Stimulated activated CD8-positive, alpha-beta memory T cell treated with anti-CD3 and anti-CD28 coated beads, Interleukin-15, amount 100 ng/mL, for 24 hours (primary cell): ENCODE measurements around the gene MICU1.
"Not testable (repeated sequence)": the region's sequence is repeated elsewhere in the genome, so short reads cannot be mapped to it uniquely, and the experiment has no call there.

Source experiments
- DNase-seq: peaks from one replicate; pipeline ENCODE4 v3.0.0-alpha.2; 2020; ENCODE audit warnings: low read depth

The MICU1 gene, protein sequence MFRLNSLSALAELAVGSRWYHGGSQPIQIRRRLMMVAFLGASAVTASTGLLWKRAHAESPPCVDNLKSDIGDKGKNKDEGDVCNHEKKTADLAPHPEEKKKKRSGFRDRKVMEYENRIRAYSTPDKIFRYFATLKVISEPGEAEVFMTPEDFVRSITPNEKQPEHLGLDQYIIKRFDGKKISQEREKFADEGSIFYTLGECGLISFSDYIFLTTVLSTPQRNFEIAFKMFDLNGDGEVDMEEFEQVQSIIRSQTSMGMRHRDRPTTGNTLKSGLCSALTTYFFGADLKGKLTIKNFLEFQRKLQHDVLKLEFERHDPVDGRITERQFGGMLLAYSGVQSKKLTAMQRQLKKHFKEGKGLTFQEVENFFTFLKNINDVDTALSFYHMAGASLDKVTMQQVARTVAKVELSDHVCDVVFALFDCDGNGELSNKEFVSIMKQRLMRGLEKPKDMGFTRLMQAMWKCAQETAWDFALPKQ

DNA sequence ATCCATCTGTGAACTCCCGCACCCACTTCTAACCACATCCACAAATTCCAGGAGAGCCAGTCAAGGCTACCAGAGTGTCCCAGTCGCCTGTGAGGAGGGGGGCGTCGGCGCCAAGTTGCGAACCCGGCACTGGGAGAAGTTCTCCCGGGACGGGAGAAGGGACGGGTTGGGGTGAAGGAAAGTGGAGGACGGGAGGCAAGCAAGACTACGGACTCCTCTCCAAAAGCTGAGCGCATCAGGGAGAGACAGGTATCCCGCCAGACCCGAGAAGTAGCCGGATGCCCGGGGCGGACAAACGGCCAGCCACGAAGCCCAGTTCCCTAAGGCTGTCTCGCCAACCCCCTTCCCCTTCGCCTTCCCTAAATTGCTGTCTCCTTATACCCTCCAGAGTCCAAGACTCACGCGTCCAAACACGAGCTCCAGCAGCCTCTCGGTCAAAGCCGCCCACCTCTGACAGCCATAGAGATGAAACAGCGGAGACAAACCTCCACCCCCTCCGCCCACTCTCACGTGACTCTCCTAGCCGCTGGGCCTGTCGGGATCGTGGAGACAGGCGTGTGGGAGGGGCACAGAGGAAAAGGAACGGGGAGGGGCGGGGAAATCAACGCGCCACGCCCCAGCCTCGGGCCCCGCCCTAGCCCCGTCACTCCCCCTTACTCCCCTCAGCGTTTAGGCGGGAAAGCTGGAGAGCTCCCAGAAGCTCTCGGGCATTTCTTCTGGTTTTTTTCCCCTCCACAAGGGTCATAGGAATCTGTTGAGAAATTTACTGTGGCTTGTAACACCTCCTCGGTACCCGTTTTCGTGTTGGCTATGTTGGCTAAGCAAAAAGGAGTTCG lies at the start of gene MICU1:
Gene MICU1, minus strand, starts transcription at position 472 of the 836 bp plus-strand sequence. CDS start 59,286 bp downstream, outside the sequence.
- DNase-seq = peak; percentile 82

DNA sequence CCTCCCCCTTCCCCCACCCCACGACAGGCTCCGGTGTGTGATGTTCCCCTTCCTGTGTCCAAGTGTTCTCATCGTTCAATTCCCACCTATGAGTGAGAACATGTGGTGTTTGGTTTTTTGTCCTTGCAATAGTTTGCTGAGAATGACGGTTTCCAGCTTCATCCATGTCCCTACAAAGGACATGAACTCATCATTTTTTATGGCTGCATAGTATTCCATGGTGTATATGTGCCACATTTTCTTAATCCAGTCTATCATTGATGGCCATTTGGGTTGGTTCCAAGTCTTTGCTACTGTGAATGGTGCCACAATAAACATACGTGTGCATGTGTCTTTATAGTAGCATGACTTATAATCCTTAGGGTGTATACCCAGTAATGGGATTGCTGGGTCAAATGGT lies 48.3 kb upstream of the MICU1 start:
- DNase-seq = not testable (repeated sequence)

- DNase-seq = no peak
These were observed 47.4 kb upstream of the MICU1 start for GRCh38 chr10:72673280-72673679.

- no peak for DNase-seq
These were observed 41.5 kb upstream of the MICU1 start for GRCh38 chr10:72667207-72667864.

- no peak for DNase-seq
These were observed 40.0 kb upstream of the MICU1 start for GRCh38 chr10:72665925-72666324.

DNA sequence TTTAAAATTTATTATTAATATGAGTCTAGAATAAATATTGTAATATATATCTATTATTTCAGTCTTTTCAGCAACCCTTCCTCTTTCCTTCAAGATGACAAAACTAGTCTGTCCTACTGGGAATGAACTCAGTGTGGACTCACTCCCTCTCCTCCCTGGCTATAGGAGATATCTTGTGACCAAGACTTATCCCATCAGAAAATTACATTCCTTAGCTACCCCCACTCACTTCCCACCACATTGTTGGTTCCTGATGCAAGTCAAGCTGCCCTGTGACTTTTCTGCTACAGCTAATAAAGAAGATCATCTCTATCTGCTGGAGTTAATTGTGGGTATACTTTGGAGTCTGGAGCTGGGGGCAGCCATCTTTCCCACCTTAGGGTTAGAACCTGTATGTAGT lies 38.1 kb upstream of the MICU1 start:
- DNase-seq = no peak

GRCh38 chr10:72661431-72661830 lies 35.6 kb upstream of the MICU1 start:
- no peak for DNase-seq

- DNase-seq = no peak
These were observed 34.3 kb upstream of the MICU1 start for GRCh38 chr10:72660220-72660619.

GRCh38 chr10:72659694-72660093 lies 33.8 kb upstream of the MICU1 start:
- no peak for DNase-seq

DNA sequence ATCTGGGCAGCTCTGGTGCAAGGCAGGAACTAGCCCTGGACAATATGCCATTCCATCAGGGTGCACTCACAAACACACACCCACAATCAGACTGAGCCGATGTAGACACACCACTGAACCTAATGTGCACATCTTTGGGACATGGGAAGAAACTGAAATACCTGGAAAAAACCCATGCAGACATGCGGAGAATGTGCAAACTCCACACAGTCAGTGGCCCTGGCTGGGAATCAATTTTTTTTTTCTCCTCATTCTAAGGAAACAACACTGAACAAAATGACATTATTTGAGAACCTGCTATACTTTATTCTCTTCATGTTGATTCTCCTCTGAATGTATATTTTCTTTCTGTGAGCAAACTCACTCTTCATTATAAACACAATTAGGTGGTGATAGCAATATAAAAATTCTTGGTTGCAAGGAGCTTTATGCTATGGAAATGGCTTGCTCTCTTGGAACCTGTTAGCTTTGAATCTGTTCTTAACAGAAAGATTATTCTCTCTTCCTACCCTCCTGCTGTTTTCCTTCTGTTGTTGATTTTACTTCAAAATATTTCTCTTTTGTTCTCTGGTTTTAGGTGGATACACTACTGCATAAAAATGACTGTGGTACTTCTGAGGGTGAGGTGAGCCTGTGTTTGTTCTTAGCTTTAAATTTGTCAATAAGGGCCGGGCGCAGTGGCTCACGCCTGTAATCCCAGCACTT lies 33.0 kb upstream of the MICU1 start:
- no peak for DNase-seq

DNA sequence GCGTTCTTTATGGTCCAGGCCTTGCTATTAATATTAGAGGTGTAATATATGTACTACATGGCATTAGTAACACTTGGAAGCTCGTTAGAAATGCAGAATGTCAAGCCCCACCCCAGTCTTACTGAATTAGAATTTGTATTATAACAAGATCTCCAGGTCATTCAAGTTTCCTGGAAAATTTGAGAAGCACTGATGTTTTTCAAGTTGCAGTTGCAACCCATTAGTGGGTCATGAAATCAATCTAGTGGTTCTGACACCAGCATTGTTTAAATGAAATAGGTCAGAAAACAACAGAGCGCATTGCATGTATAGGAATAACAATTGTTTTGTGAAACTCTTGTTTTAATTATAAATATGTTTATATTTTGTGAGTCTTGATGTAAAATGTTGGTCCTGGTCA lies 28.8 kb upstream of the MICU1 start:
- DNase-seq = no peak

- DNase-seq = no peak
These were observed 27.7 kb upstream of the MICU1 start for GRCh38 chr10:72653383-72654096.

GRCh38 chr10:72649291-72649690 lies 23.4 kb upstream of the MICU1 start:
- no peak for DNase-seq

GRCh38 chr10:72648301-72648700 lies 22.4 kb upstream of the MICU1 start:
- no peak for DNase-seq

GRCh38 chr10:72646971-72647370 lies 21.1 kb upstream of the MICU1 start:
- not testable (repeated sequence) for DNase-seq

DNA sequence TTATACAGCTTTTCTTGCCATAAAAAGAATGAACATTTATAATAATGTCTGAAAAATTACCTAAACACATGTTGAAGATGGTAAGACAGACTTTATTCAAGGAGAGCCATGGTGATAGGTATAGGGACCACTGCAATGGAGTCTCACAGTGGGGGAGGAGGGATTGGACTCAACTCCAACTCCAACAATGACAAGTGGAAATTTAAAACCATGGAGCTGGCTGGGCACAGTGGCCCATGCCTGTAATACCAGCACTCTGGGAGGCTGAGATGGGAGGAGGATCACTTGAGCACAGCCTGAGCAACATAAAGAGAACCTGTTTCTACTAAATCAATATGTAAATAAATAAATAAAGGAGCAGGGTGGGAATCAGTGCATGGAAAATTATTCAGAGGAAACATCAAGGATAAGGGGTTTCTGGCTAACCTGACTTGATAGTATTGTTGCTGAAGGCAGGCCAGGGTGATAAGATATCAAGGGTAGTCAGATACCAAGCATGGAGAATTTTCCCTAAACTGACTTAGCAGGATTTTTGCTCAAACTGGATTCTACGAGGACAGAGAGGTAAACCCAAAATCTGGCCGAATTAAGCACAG lies 19.5 kb upstream of the MICU1 start:
- DNase-seq = no peak

GRCh38 chr10:72642318-72642717 lies 16.4 kb upstream of the MICU1 start:
- no peak for DNase-seq

DNA sequence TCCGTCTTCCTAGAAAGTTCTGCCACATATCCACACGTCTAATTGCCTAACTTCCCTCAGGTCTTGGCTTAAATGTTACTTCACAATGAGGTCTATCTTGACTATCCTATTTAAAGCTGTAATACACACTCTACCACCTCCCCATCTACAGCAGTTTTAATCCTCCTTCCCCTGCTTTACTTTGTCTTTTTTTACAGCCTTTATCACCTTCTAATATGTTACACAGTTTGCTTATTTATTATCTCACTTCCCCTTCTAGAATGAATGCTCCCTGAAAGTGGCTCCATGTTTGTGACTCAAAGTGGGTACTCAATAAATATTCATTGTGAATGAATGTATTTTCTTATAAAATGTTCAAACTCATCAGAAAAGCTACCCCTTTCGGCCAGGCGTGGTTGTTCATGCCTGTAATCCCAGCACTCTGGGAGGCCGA lies 13.6 kb upstream of the MICU1 start:
- no peak for DNase-seq

GRCh38 chr10:72638586-72639440 lies 12.9 kb upstream of the MICU1 start:
- DNase-seq = no peak

DNA sequence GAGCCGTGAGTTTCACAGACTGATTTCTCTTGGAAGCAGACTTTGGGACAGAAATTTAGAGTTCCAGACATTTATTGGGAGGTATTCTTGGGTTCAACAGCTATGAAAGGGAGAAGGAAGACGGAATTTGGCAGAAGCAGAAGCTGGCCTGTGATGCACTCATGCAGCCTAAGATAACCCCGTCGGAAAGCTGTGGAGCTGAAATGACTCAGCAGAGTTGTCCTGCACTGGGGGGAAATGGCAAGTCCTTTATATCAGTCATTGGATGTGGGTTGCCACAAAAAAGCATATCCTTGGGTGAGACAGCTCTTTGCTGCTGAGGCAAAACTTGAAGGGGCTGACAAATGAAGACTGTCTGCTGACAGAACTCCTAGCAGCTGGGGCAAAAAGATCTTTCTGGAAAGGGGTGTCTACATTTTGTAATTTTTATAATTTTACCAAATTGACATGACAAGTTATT lies 11.5 kb upstream of the MICU1 start:
- no peak for DNase-seq
